NK-92 (cell line): ENCODE results near the gene TAL1.
"Not testable (repeated sequence)": the region's sequence is repeated elsewhere in the genome, so short reads cannot be mapped to it uniquely, and the experiment has no call there.

Source experiments
- DNase-seq: peaks from one replicate; lab custom pipeline; 2025; ENCODE audit not compliant: unreplicated experiment; lab: John Stamatoyannopoulos, UW

Gene TAL1

GRCh38 chr1:47213230-47213963 is 18.6 kb downstream of the TAL1 start:
- no peak for DNase-seq

GRCh38 chr1:47212636-47213229 is 19.3 kb downstream of the TAL1 start:
- no peak for DNase-seq

GRCh38 chr1:47211796-47212269 is 20.2 kb downstream of the TAL1 start:
- no peak for DNase-seq

- no peak for DNase-seq
These were observed 21.4 kb downstream of the TAL1 start for GRCh38 chr1:47210666-47211065.

- no peak for DNase-seq
These were observed 22.2 kb downstream of the TAL1 start for GRCh38 chr1:47209725-47210325.

GRCh38 chr1:47209091-47209490 is 22.9 kb downstream of the TAL1 start:
- no peak for DNase-seq

- DNase-seq: no peak
These were observed 23.6 kb downstream of the TAL1 start for GRCh38 chr1:47208374-47208850.

GRCh38 chr1:47207803-47208373 is 24.1 kb downstream of the TAL1 start:
- DNase-seq: no peak

- no peak for DNase-seq
These were observed 26.1 kb downstream of the TAL1 start for GRCh38 chr1:47205918-47206317.

- DNase-seq: not testable (repeated sequence)
These were observed 28.5 kb downstream of the TAL1 start for GRCh38 chr1:47203504-47203903.

- no peak for DNase-seq
These were observed 30.8 kb downstream of the TAL1 start for GRCh38 chr1:47201179-47201578.

GRCh38 chr1:47198214-47198613 is 33.8 kb downstream of the TAL1 start:
- DNase-seq: no peak

- no peak for DNase-seq
These were observed 35.4 kb downstream of the TAL1 start for GRCh38 chr1:47196622-47197021.

GRCh38 chr1:47195981-47196380 is 36.0 kb downstream of the TAL1 start:
- DNase-seq: not testable (repeated sequence)

GRCh38 chr1:47194311-47194710 is 37.7 kb downstream of the TAL1 start:
- DNase-seq: no peak

GRCh38 chr1:47193496-47193895 is 38.5 kb downstream of the TAL1 start:
- not testable (repeated sequence) for DNase-seq

GRCh38 chr1:47192458-47193384 is 39.3 kb downstream of the TAL1 start:
- DNase-seq: no peak

GRCh38 chr1:47191940-47192457 is 40.0 kb downstream of the TAL1 start:
- DNase-seq: no peak

GRCh38 chr1:47190857-47191256 is 41.2 kb downstream of the TAL1 start:
- no peak for DNase-seq

GRCh38 chr1:47190509-47190855 is 41.5 kb downstream of the TAL1 start:
- no peak for DNase-seq
